Measurements from ENCODE around the gene PCDHGC4.

PCDHGC4 gene

DNA sequence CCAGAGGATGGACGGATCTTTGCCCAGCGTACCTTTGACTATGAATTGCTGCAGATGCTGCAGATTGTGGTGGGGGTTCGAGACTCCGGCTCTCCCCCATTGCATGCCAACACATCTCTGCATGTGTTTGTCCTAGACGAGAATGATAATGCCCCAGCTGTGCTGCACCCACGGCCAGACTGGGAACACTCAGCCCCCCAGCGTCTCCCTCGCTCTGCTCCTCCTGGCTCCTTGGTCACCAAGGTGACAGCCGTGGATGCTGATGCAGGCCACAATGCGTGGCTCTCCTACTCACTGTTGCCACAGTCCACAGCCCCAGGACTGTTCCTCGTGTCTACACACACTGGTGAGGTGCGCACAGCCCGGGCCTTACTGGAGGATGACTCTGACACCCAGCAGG is 5.9 kb downstream of the PCDHGC4 start:
- DNase-seq = no peak

GRCh38 chr5:141491323-141492167 is 6.7 kb downstream of the PCDHGC4 start:
- no peak for DNase-seq

DNA sequence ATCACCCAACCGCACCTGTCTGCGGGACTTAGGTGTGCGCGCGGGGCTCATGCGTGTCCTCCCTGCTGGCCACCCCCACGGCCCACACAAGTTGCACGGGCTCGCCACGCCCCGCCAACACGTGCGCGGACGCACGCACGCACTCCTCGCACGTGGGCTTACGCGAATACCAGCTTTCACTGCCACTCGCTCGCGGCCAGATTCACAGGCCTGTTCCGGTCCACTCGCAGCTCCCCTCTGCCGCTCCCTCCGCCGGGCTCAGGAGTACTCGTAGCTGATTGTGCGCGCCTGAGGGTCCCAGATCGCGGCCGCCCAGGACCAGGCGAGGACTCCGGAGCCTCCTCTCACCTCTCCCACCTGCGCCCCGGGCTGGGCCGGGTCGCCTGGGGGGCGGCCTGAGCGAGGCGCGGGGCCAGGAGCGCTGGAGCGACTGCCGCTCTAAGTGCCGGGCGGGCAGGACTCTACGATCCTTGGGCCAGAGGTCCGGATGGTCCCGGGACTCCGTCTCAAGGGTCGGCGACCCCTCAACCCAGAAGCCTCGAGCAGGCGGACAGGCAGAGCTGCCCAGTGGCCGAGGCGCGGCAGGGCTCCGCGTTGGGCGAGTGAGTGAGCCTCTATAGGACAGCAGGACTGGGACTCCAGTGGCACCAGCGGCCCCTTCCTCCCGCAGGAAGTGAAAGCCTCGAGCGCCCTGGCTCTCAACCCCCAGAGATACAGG is 7.5 kb downstream of the PCDHGC4 start:
- no peak for DNase-seq

GRCh38 chr5:141493500-141494422 is 8.9 kb downstream of the PCDHGC4 start:
- DNase-seq = no peak

DNA sequence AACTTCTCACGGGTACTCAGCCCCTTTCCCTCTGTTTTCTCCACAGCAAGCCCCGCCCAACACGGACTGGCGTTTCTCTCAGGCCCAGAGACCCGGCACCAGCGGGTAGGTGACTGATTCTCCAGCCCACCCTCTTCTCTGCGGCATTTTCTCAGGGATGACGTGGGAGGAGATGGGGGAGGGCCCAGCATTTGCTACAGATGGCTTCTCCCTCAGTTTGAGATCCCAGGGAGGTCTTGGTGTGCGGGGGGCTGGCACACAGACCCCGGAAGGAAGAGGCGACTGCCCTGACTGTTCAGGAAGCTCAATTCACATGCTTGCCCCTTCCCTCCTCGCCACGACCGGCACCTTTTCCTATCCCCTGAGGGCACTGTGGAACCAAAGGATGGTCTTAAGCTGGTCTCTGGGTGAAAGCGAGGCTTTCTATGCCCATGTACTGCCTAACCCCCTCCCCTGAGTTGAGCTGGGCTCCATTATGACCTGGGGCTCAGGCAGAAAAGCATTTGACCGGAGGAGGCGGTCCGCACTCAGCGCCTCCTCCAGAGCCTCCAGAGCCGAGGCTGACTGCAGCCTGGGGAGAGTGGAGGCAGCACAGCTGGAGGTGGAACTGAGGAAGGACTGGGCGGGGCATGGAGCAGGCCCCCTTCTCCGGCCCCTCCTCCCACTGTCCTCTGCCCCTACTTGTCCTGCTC is 10.1 kb downstream of the PCDHGC4 start:
- no peak for DNase-seq

GRCh38 chr5:141495453-141495811 is 10.6 kb downstream of the PCDHGC4 start:
- DNase-seq = no peak

DNA sequence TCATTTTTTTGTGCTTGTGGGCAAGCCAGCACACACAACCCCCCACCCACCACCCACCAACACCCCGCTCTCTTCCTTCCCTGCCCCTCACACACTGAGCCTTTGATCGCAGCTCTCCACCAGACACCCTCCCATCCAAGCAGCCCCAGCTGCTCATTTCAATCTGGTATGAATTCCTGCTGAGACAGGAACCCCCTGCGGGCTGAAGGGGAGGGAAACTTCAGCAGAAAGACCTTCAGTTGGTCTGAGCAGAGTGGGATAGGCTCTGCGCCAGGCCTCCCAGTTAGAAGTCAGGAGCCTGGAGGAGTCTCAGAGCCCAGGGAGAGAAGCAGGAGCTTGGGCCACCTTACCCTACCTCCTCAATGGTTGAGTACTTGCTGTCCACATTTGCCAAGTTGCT is 11.2 kb downstream of the PCDHGC4 start:
- no peak for DNase-seq

- DNase-seq = no peak
Measured at GRCh38 chr5:141501761-141502160, 16.9 kb downstream of the PCDHGC4 start.

DNA sequence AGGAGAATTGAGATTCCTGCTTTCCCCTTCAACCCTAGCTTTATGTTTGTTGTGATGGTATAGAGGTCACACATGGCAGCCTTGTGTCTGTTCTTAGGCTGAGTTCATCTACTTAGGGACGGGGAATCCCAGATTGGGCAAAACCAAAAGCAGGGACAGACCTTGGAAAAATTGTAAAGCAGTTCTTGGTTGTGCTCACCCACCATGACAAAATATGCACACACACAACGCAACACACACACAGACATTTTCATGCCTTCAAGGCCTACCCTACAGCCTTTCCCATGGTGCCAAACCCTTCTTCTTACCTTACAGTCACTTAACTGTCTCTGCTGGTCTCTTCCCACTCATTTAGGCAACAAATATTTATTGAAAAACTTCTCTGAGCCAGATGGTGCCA is 18.9 kb downstream of the PCDHGC4 start:
- DNase-seq = no peak

- DNase-seq = no peak
Measured at GRCh38 chr5:141504216-141504615, 19.4 kb downstream of the PCDHGC4 start.

GRCh38 chr5:141506381-141507155 is 21.7 kb downstream of the PCDHGC4 start:
- peak; percentile 41 for DNase-seq

GRCh38 chr5:141507387-141508091 is 22.7 kb downstream of the PCDHGC4 start:
- DNase-seq = peak; percentile 82

DNA sequence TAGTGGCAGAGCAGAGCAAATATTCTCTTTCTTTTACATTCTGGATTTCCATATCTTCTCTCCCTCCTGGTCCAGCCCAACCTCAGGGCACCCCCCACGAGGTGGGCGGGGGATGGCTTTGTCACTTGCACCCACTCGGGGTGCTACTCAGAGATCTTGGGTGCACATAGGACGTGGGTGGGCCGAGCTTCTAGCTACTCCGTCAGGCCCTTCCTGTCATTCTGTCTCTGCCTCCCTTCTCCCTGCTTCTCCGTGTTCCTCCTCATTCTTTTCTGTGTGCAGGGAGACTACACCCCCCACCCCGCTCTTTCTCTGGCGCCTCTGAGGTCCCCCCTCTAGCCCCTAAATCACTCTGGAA is 23.6 kb downstream of the PCDHGC4 start:
- no peak for DNase-seq

GRCh38 chr5:141508798-141509611 is 24.2 kb downstream of the PCDHGC4 start:
- no peak for DNase-seq

GRCh38 chr5:141510160-141510559 is 25.3 kb downstream of the PCDHGC4 start:
- no peak for DNase-seq

- no peak for DNase-seq
Measured at GRCh38 chr5:141510850-141511601, 26.2 kb downstream of the PCDHGC4 start.

GRCh38 chr5:141511771-141512325 is 27.0 kb downstream of the PCDHGC4 start:
- DNase-seq = no peak

GRCh38 chr5:141512390-141512910 is 27.6 kb downstream of the PCDHGC4 start:
- peak; percentile 84 for DNase-seq
